Esophagus squamous epithelium (tissue), 5 donors: ENCODE results near the gene FER1L5. TPM values are rescaled to one million over a fixed set of nuclear protein-coding genes. Genes with fewer than 3 reads are reported as not detected.
A peak's percentile ranks its signal among the peaks of the same experiment; 100 is the strongest.

Experiments used
- DNase-seq: peaks from one replicate; lab custom pipeline; 2025; lab: John Stamatoyannopoulos, UW
- H3K27ac ChIP-seq, 4 donors: fragments of 200-600 bp; sonication (generic); one replicate each; pipeline ENCODE4 v1.5.1; 2016 to 2019; ENCODE audit warnings: mild to moderate bottlenecking in 1 of 4
- H3K27me3 ChIP-seq, 4 donors: fragments of 200-600 bp; sonication (generic); 1 replicate in 3 of 4; 2 replicates in 1 of 4; pipeline versions ENCODE4 v1.5.1 to v1.6.0; 2017 to 2021; ENCODE audit warnings: antibody characterized with exemption in 1 of 4
- H3K36me3 ChIP-seq, 3 donors: fragments of 200-600 bp; sonication (generic); one replicate each; pipeline ENCODE4 v1.5.1; 2016 to 2019
- H3K4me1 ChIP-seq, 3 donors: fragments of 200-600 bp; sonication (generic); one replicate each; pipeline ENCODE4 v1.5.1; 2017 to 2019
- H3K4me3 ChIP-seq, 4 donors: fragments of 200-600 bp; sonication (generic); 1 replicate in 3 of 4; 2 replicates in 1 of 4; pipeline ENCODE4 v1.5.1; 2016 to 2019; ENCODE audit warnings: mild to moderate bottlenecking in 2 of 4, moderate library complexity in 1 of 4
- H3K9me3 ChIP-seq, 3 donors: fragments of 200-600 bp; sonication (generic); one replicate each; pipeline ENCODE4 v1.5.1; 2016 to 2019
- POLR2A ChIP-seq, 4 donors: fragments of 450-650 bp; IDR thresholded peaks; one replicate each; pipeline ENCODE4 v1.6.1; 2017; ENCODE audit warnings: antibody characterized with exemption in 4 of 4, mild to moderate bottlenecking in 4 of 4, moderate library complexity in 3 of 4
- WGBS, 2 donors: methylation state at CpG; one replicate each; pipeline ENCODE4 v1.1.5; 2018; 5-methylcytosine and 5-hydroxymethylcytosine counted together
- intact Hi-C: fragments of 100-400 bp; cut with DNase I; formaldehyde crosslinking; loops from one replicate; pipeline ENCODE4 v1.15.0; 2022
- total RNA-seq, 4 donors: library from RNA; depleted of rRNA; stranded (reverse); fragments of >200 nt; gene quantifications; one replicate each; pipeline ENCODE4 v1.1.0, GENCODE V29; 2016
- TF ChIP-seq, protein P1 (sequence below), 6 experiments: fragments of 450-650 bp in 4 of 6; fragments of 200-600 bp in 2 of 6; sonication (generic) in 2 of 6; IDR thresholded peaks; one replicate each; pipeline ENCODE4 v1.5.1; 2016 to 2019; ENCODE audit warnings: antibody characterized with exemption in 6 of 6, mild to moderate bottlenecking in 4 of 6, moderate library complexity in 4 of 6
- donor health status: DM: yes; HTN: yes; CAD: no.

FER1L5 gene
- total RNA-seq, 4 donors from 2014 or later: 0.13 to 0.19 TPM; not detected in 2

DNA sequence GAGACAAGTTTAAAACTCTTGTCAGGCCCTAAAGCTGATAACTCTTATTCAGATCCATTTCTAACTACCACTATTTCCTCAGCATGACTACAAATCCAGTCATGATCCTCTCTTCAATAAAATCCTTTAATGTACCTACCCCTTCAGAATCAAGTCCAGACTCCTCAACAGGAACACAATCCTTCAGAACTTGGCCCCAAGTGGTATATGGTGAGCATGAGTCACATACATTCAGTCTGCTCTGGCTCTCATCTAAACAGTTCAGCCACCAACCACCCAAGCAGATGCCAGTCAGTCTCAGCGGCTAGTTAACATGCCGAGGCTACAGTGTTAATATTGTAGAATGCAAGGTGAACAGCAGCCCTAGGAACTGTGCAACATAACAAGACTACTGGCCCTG, 87.6 kb downstream of the FER1L5 start:
- Histone ChIP-seq H3K4me3 (no peak overlapping the region), H3K27ac (no peak overlapping the region), H3K36me3 (peaks cover 13 to 100% (median 66%) of the 10 kb centered on the region in 3 donors), H3K4me1 (peaks cover 0 to 27% (median 15%) of the 10 kb centered on the region in 3 donors), H3K27me3 (no peaks in the 10 kb centered on the region), H3K9me3 (no peaks in the 10 kb centered on the region)
- no peak for TF ChIP-seq POLR2A (IDR thresholded peaks at IDR 0.05)
- TF ChIP-seq, protein P1, sequence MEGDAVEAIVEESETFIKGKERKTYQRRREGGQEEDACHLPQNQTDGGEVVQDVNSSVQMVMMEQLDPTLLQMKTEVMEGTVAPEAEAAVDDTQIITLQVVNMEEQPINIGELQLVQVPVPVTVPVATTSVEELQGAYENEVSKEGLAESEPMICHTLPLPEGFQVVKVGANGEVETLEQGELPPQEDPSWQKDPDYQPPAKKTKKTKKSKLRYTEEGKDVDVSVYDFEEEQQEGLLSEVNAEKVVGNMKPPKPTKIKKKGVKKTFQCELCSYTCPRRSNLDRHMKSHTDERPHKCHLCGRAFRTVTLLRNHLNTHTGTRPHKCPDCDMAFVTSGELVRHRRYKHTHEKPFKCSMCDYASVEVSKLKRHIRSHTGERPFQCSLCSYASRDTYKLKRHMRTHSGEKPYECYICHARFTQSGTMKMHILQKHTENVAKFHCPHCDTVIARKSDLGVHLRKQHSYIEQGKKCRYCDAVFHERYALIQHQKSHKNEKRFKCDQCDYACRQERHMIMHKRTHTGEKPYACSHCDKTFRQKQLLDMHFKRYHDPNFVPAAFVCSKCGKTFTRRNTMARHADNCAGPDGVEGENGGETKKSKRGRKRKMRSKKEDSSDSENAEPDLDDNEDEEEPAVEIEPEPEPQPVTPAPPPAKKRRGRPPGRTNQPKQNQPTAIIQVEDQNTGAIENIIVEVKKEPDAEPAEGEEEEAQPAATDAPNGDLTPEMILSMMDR (IDR thresholded peaks at IDR 0.05): no peak
- no peak for DNase-seq
- WGBS, 2 donors: 33 to 56% methylated on average over 2 of the region's 2 CpGs
- intact Hi-C loops: no loop called here

DNA sequence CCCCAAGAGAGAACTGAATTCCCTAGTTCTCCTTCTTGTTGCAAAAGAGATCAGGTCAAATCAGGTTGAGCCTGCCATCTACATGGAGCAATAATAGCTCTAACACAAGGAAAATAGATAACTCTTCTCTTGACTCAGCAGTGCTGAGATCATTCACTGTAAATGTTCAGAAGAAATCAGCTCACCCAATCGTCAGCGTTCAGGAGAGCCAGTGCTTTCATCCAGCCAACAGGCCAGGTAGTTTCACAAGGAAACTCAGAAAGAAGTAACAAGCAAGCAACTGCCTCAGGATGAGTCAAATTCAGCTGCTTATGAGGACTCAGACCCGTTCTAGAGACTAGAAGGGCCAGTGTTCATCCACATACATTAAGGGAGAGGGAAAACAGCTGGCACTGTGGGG, 91.4 kb downstream of the FER1L5 start:
- intact Hi-C loops: no loop called here
- DNase-seq: no peak
- Histone ChIP-seq H3K4me1 (peaks cover 1 to 63% (median 32%) of the 10 kb centered on the region in 3 donors), H3K36me3 (peaks cover 9 to 90% (median 45%) of the 10 kb centered on the region in 3 donors), H3K27me3 (no peaks in the 10 kb centered on the region), H3K9me3 (no peaks in the 10 kb centered on the region), H3K4me3 (no peak overlapping the region), H3K27ac (peak overlapping the region in 3 of 4 donors; percentile 5 to 66 (median 21))
- TF ChIP-seq, protein P1 (IDR thresholded peaks at IDR 0.05): no peak
- WGBS, 2 donors: 50 to 69% methylated on average over 1 of the region's 3 CpGs

DNA sequence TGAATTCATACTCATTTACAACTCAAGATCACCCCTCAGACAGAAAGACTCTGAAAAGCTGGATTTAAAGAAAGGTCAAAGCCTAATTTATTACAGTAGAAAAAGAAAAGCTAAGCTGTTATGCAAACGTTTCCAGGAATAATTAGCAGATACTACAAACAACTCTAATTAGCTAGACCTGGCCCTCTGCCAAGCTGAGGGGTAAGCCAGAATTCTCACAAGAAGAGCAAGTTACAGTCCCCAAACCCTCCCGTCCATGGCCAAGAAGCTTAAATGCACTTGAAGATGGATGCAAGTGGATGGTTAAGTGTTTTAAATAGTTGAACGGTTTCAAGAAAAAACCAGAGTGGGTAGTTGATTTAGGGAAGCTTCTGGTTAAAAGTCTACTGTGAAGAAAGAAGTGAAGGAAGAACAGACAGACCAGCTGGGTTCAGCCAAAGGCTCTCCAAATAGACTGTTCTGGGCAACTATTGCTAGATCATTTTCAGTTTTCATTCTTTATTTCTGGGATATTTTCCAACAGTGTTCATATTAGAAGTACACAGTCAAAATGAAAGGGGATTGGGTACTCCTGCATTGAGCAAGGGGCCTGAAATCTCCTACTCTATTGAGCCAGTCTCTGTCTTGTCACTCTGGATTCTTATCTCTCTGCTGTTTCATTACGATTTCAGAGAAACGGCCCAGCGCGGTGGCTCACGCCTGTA, 92.5 kb downstream of the FER1L5 start:
- no peak for DNase-seq
- intact Hi-C loops: no loop called here
- Histone ChIP-seq H3K27me3 (no peaks in the 10 kb centered on the region), H3K4me1 (peaks cover 5 to 69% (median 32%) of the 10 kb centered on the region in 3 donors), H3K36me3 (peaks cover 6 to 79% (median 42%) of the 10 kb centered on the region in 3 donors), H3K4me3 (no peak overlapping the region), H3K27ac (peak overlapping the region in 3 of 4 donors; percentile 44 to 66 (median 51)), H3K9me3 (no peaks in the 10 kb centered on the region)
- 38 to 78% methylated on average over 7 to 8 of the region's 8 CpGs for WGBS, 2 donors
- TF ChIP-seq, protein P1 (IDR thresholded peaks at IDR 0.05): no peak
- no peak for TF ChIP-seq POLR2A (IDR thresholded peaks at IDR 0.05)

DNA sequence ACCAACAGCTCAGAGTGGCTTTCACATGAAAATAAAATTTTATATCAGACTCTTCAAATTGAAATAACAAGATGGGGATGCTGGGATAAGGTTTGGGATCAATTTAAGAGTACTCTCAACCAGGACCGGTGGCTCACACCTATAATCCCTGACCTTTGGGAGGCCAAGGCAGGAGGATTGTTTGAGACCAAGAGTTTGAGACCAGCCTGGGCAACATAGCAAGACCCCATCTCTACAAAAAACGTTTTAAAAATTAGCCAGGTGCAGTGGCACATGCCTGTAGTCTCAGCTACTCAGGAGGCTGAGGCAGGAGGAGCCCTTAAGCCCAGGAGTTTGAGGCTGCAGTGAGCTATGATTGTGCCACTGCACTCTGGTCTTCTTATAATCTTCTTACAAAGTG, 94.7 kb downstream of the FER1L5 start:
- WGBS, 2 donors: 52 to 58% methylated on average over 2 of the region's 2 CpGs
- Histone ChIP-seq H3K4me3 (no peak overlapping the region), H3K9me3 (no peaks in the 10 kb centered on the region), H3K4me1 (peaks cover 5 to 66% (median 36%) of the 10 kb centered on the region in 3 donors), H3K36me3 (peaks cover 0 to 57% (median 21%) of the 10 kb centered on the region in 3 donors), H3K27me3 (no peaks in the 10 kb centered on the region), H3K27ac (peak overlapping the region in 1 of 4 donors; percentile 6)
- no peak for TF ChIP-seq POLR2A (IDR thresholded peaks at IDR 0.05)
- TF ChIP-seq, protein P1 (IDR thresholded peaks at IDR 0.05): no peak
- intact Hi-C loops: no loop called here
- DNase-seq: no peak

DNA sequence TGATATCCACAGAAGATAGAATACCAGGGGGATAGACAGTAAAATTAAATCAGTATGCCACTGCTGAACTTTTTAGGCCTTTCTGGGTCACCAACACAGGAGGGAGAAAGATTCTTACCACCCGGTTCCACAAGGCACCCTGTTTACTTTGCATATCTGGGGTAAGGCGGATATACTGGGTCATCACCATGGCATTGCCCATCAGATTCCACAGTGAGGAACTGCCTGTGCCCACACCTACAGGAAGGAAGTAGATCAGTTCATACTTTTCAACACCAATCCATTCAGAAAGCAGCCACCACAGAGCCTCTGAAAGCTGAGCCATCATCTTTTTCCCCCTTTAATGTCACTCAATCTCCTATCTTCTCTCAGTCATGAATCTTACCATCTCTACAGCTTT, 95.3 kb downstream of the FER1L5 start:
- 59 to 81% methylated on average over 2 of the region's 2 CpGs for WGBS, 2 donors
- TF ChIP-seq, protein P1 (IDR thresholded peaks at IDR 0.05): no peak
- no peak for TF ChIP-seq POLR2A (IDR thresholded peaks at IDR 0.05)
- H3K9me3 ChIP-seq: no peaks in the 10 kb centered on the region
- no peaks in the 10 kb centered on the region for H3K27me3 ChIP-seq
- peak overlapping the region in 1 of 4 donors; percentile 6 for H3K27ac ChIP-seq
- H3K4me1 ChIP-seq: peaks cover 5 to 66% (median 36%) of the 10 kb centered on the region in 3 donors
- peaks cover 0 to 51% (median 18%) of the 10 kb centered on the region in 3 donors for H3K36me3 ChIP-seq
- intact Hi-C loops: no loop called here
- H3K4me3 ChIP-seq: no peak overlapping the region
- no peak for DNase-seq
